Parathyroid adenoma (tissue), 2 donors: ENCODE data around the gene YLPM1.
A peak's percentile ranks its signal among the peaks of the same experiment; 100 is the strongest.

Experiments used
- H2AFZ ChIP-seq: fragments of 300-600 bp; sonication (generic); one replicate; pipeline ENCODE4 v1.7.0; 2017; ENCODE audit warnings: antibody characterized with exemption, mild to moderate bottlenecking
- H3K27ac ChIP-seq: fragments of 300-600 bp; sonication (generic); one replicate; pipeline ENCODE4 v1.7.0; 2017
- H3K27me3 ChIP-seq: fragments of 300-600 bp; sonication (generic); one replicate; pipeline ENCODE4 v1.7.0; 2017; ENCODE audit warnings: low read length; ENCODE audit not compliant: control insufficient read depth, insufficient read depth
- H3K36me3 ChIP-seq: fragments of 300-600 bp; sonication (generic); one replicate; pipeline ENCODE4 v1.7.0; 2017; ENCODE audit warnings: low read length; ENCODE audit not compliant: control insufficient read depth, insufficient read depth
- H3K4me1 ChIP-seq: fragments of 300-600 bp; sonication (generic); one replicate; pipeline ENCODE4 v1.7.0; 2017; ENCODE audit warnings: control low read depth
- H3K4me2 ChIP-seq: fragments of 300-600 bp; sonication (generic); one replicate; pipeline ENCODE4 v1.7.0; 2017; ENCODE audit warnings: low read length
- H3K4me3 ChIP-seq: fragments of 300-600 bp; sonication (generic); one replicate; pipeline ENCODE4 v1.7.0; 2017; ENCODE audit warnings: low read depth, low read length
- H3K79me2 ChIP-seq: fragments of 300-600 bp; sonication (generic); one replicate; pipeline ENCODE4 v1.7.0; 2017; ENCODE audit warnings: control low read depth
- H3K9ac ChIP-seq: fragments of 300-600 bp; sonication (generic); one replicate; pipeline ENCODE4 v1.7.0; 2017; ENCODE audit warnings: mild to moderate bottlenecking
- H3K9me3 ChIP-seq: fragments of 300-600 bp; sonication (generic); one replicate; pipeline ENCODE4 v1.7.0; 2017; ENCODE audit warnings: low read length; ENCODE audit not compliant: control insufficient read depth
- CTCF ChIP-seq: fragments of 300-600 bp; sonication (generic); IDR thresholded peaks from one replicate; pipeline ENCODE4 v1.7.0; 2017; ENCODE audit warnings: antibody characterized with exemption, mild to moderate bottlenecking
- donor health status: primary hyperparathyroidism.

The YLPM1 gene

DNA sequence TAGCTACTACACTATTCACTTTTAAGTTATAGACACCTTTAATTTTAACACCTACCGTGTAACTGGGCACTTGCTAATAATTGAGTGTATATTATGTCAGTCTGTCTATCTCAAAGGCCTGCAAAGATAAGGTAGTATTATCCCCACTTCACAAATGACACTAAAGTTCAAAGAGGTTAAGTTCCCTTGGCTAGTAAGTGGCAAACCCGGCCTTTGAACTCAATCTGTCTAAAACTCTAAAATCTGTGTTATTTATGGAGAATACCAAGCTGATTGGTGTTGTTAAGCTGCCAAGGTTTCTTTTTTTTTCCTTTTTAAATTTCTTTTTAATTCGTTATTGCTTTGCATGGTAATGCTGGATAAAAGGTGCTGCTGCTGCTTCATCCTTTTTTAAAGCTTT, 37.7 kb downstream of the YLPM1 start:
- Histone ChIP-seq H2AFZ (no peak overlapping the region), H3K4me3 (no peak overlapping the region), H3K79me2 (peaks cover 14% of the 10 kb centered on the region), H3K9me3 (no peaks in the 10 kb centered on the region), H3K36me3 (no peaks in the 10 kb centered on the region), H3K27me3 (no peaks in the 10 kb centered on the region), H3K4me1 (no peaks in the 10 kb centered on the region), H3K4me2 (no peak overlapping the region), H3K9ac (no peak overlapping the region), H3K27ac (no peak overlapping the region)
- TF ChIP-seq CTCF: no peak

DNA sequence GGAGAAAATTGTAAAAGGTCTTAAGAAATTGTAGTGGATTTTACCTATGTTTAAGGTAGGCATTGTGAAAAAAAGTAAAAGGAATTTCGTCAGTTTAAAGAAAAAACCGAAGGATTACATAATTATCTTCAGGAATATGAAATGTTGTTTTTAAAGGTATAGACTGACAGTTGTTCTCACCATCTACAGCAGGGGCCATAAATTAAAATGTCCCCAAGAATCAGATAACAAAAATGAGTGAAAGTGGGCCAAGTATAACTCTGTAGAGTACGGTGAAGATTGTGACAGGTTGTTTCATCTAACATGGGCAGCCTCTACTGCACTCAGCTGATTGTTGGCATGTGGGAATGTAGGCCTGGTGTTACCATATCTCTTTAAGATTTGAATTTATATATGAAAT, 38.3 kb downstream of the YLPM1 start:
- H3K4me3 ChIP-seq: no peak overlapping the region
- H3K27me3 ChIP-seq: no peaks in the 10 kb centered on the region
- no peak overlapping the region for H3K4me2 ChIP-seq
- H3K9ac ChIP-seq: no peak overlapping the region
- H2AFZ ChIP-seq: no peak overlapping the region
- H3K79me2 ChIP-seq: peaks cover 14% of the 10 kb centered on the region
- no peak overlapping the region for H3K27ac ChIP-seq
- no peaks in the 10 kb centered on the region for H3K4me1 ChIP-seq
- no peaks in the 10 kb centered on the region for H3K36me3 ChIP-seq
- H3K9me3 ChIP-seq: no peaks in the 10 kb centered on the region
- TF ChIP-seq CTCF: no peak

DNA sequence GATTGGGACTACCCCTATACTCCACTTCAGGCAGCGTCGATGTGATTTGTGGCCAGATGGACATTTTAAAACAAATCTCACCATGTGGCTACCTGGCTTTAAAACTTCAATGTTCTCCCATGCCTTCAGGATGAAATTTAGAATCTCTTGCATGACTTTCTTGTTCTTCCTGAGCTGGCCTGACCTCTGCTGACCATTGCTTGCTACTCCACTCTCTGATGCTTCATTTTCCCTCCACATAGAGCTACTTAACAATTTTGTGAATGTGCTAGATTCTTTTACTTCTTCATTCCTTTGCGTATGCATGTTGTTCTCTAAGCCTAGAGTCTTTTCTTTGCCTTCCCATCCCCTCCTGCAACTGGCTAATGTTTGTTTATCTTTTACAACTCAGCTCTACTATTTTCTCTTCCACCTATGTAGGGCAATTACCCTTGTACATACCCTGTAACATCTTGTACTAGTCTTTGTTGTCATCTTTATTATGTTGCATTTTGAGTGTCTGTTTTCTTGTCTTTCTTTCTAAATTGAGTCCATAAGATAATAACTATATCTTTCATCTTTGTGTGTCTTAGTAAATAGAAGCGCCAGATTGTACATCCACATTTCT, 41.2 kb downstream of the YLPM1 start:
- H3K4me1 ChIP-seq: no peaks in the 10 kb centered on the region
- H3K27me3 ChIP-seq: no peaks in the 10 kb centered on the region
- no peaks in the 10 kb centered on the region for H3K36me3 ChIP-seq
- no peak overlapping the region for H2AFZ ChIP-seq
- no peak overlapping the region for H3K4me3 ChIP-seq
- peaks cover 3% of the 10 kb centered on the region for H3K79me2 ChIP-seq
- no peak overlapping the region for H3K9ac ChIP-seq
- H3K4me2 ChIP-seq: no peak overlapping the region
- no peak overlapping the region for H3K27ac ChIP-seq
- peak; percentile 21 for TF ChIP-seq CTCF
- no peaks in the 10 kb centered on the region for H3K9me3 ChIP-seq

DNA sequence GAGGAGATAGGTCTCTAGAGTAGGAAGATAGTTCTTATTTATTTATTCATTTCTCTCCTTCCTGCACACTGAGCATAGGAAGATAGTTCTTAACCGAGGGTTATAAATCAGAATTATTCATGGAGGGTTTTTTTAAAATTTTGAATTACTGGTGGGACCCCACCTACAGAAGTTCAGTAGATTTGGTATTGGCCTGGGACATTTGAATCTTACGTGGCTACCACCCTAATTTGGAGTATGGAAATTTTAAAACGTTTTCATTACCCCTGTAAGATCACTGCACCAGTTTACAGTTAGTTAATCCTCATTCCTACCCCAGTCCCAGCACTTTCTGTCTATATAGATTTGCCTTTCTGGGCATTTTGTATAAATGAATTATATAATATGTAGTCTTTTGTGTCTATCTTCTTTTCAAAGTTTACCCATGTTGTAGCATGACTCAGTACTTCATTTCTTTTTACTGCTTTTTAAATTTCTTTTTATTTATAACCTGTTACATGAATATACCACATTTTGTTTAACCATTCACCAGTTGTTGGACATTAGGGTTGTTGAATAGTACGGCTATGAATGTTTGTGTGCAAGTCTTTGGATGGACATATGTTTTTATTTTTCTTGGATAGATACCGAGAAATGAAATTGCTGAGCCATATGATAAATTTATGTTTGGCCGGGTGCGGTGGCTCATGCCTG, 44.9 kb downstream of the YLPM1 start:
- no peak overlapping the region for H3K4me2 ChIP-seq
- TF ChIP-seq CTCF: no peak
- no peak overlapping the region for H2AFZ ChIP-seq
- no peaks in the 10 kb centered on the region for H3K4me1 ChIP-seq
- no peak overlapping the region for H3K9ac ChIP-seq
- H3K4me3 ChIP-seq: no peak overlapping the region
- no peaks in the 10 kb centered on the region for H3K27me3 ChIP-seq
- no peaks in the 10 kb centered on the region for H3K9me3 ChIP-seq
- no peak overlapping the region for H3K27ac ChIP-seq
- H3K36me3 ChIP-seq: no peaks in the 10 kb centered on the region
- peaks cover 3% of the 10 kb centered on the region for H3K79me2 ChIP-seq

GRCh38 chr14:74816124-74816523, 53.0 kb downstream of the YLPM1 start:
- Histone ChIP-seq H3K79me2 (peaks cover 2% of the 10 kb centered on the region), H3K9me3 (no peaks in the 10 kb centered on the region), H2AFZ (no peak overlapping the region), H3K9ac (no peak overlapping the region), H3K4me1 (no peaks in the 10 kb centered on the region), H3K36me3 (no peaks in the 10 kb centered on the region), H3K27ac (no peak overlapping the region), H3K4me3 (no peak overlapping the region), H3K27me3 (no peaks in the 10 kb centered on the region), H3K4me2 (no peak overlapping the region)
- no peak for TF ChIP-seq CTCF
